GM23338 (cell line): ENCODE data around the gene MAD1L1. TPM values are rescaled to one million over a fixed set of nuclear protein-coding genes. Genes with fewer than 3 reads are reported as not detected.

Source experiments
- ATAC-seq: fragments of 200-7000 bp; cut with Tn5 transposase; 3 replicates; pipeline ENCODE4 v1.9.1; 2020
- DNase-seq: peaks from one replicate; pipeline ENCODE4 v3.0.0-alpha.2; 2015; ENCODE audit warnings: low spot score
- H2AFZ ChIP-seq: fragments of 200-600 bp; sonication (generic); 2 replicates; pipeline ENCODE4 v1.8.0; 2016; ENCODE audit warnings: antibody characterized with exemption, mild to moderate bottlenecking, moderate library complexity
- H3F3A ChIP-seq: fragments of 200-600 bp; sonication (generic); replicated peaks from 2 replicates; pipeline ENCODE4 v1.8.0; 2017; ENCODE audit warnings: antibody characterized with exemption, mixed run types, low read depth
- H3K27ac ChIP-seq: fragments of 200-600 bp; sonication (generic); 2 replicates; pipeline ENCODE4 v1.6.1; 2016; ENCODE audit warnings: low read depth
- H3K27me3 ChIP-seq: fragments of 200-600 bp; sonication (generic); 2 replicates; pipeline ENCODE4 v1.8.0; 2016; ENCODE audit warnings: mild to moderate bottlenecking, mixed run types, moderate library complexity; ENCODE audit not compliant: insufficient read depth
- H3K36me3 ChIP-seq: fragments of 200-600 bp; sonication (generic); 2 replicates; pipeline ENCODE4 v1.8.0; 2016; ENCODE audit warnings: mild to moderate bottlenecking; ENCODE audit not compliant: insufficient read depth
- H3K4me1 ChIP-seq: fragments of 200-600 bp; sonication (generic); 2 replicates; pipeline ENCODE4 v1.8.0; 2016; ENCODE audit warnings: mild to moderate bottlenecking, moderate library complexity; ENCODE audit not compliant: insufficient read depth
- H3K4me2 ChIP-seq: fragments of 200-600 bp; sonication (generic); 2 replicates; pipeline ENCODE4 v1.7.1; 2017; ENCODE audit warnings: mixed run types
- H3K4me3 ChIP-seq: fragments of 200-600 bp; sonication (generic); 2 replicates; pipeline ENCODE4 v1.6.1; 2016; ENCODE audit warnings: mixed run types
- H3K79me2 ChIP-seq: fragments of 200-600 bp; sonication (generic); replicated peaks from 2 replicates; pipeline ENCODE4 v1.8.0; 2017; ENCODE audit warnings: mild to moderate bottlenecking; ENCODE audit not compliant: insufficient read depth
- H3K9me2 ChIP-seq: fragments of 200-600 bp; sonication (generic); 2 replicates; pipeline ENCODE4 v1.8.0; 2017; ENCODE audit not compliant: insufficient read depth
- H4K20me1 ChIP-seq: fragments of 200-600 bp; sonication (generic); replicated peaks from 2 replicates; pipeline ENCODE4 v1.8.0; 2017; ENCODE audit warnings: mild to moderate bottlenecking; ENCODE audit not compliant: insufficient read depth
- H3K27ac Mint-ChIP-seq: 2 replicates; pipeline ENCODE4 v1.8.0; 2020; ENCODE audit warnings: inconsistent platforms, mild to moderate bottlenecking, moderate library complexity, mixed read lengths
- H3K27me3 Mint-ChIP-seq: 3 replicates; pipeline ENCODE4 v1.8.0; 2022; ENCODE audit warnings: low read depth, mild to moderate bottlenecking, moderate library complexity, mixed read lengths, inconsistent platforms; ENCODE audit not compliant: insufficient read depth, poor library complexity
- H3K36me3 Mint-ChIP-seq: 3 replicates; pipeline ENCODE4 v1.8.0; 2021; ENCODE audit warnings: low read depth, mild to moderate bottlenecking, inconsistent platforms, moderate library complexity, mixed read lengths
- H3K4me1 Mint-ChIP-seq: 3 replicates; pipeline ENCODE4 v1.8.0; 2020; ENCODE audit warnings: mild to moderate bottlenecking, inconsistent platforms, mixed read lengths
- H3K4me3 Mint-ChIP-seq: 3 replicates; pipeline ENCODE4 v1.8.0; 2021; ENCODE audit warnings: moderate library complexity, mild to moderate bottlenecking, inconsistent platforms, mixed read lengths
- H3K9me3 Mint-ChIP-seq: 3 replicates; pipeline ENCODE4 v1.8.0; 2020; ENCODE audit warnings: moderate library complexity, mild to moderate bottlenecking, inconsistent platforms, mixed read lengths
- CREB1 ChIP-seq: fragments of 250-450 bp; sonication (Bioruptor Pico); IDR thresholded peaks from 2 replicates; pipeline ENCODE4 v1.5.0; 2020; ENCODE audit warnings: low read depth, mild to moderate bottlenecking, moderate library complexity
- CTCF ChIP-seq, 2 experiments: fragments of 200-600 bp in 1 of 2; sonication (generic) in 1 of 2; conservative IDR thresholded peaks; 2 replicates each; pipeline versions ENCODE4 v1.5.1 to v1.6.1; 2016 to 2017; ENCODE audit warnings: antibody characterized with exemption in 2 of 2, low read depth in 2 of 2, mild to moderate bottlenecking in 2 of 2, moderate library complexity in 1 of 2
- ETS1 ChIP-seq: IDR thresholded peaks from 2 replicates; pipeline ENCODE4 v1.6.1; 2016; ENCODE audit warnings: antibody characterized with exemption
- NANOG ChIP-seq: IDR thresholded peaks from 2 replicates; pipeline ENCODE4 v1.6.1; 2016; ENCODE audit warnings: antibody characterized with exemption, borderline replicate concordance
- REST ChIP-seq: IDR thresholded peaks from one replicate; pipeline ENCODE4 v1.6.1; 2018; ENCODE audit warnings: antibody characterized with exemption; ENCODE audit not compliant: unreplicated experiment
- STAT1 ChIP-seq: IDR thresholded peaks from one replicate; pipeline ENCODE4 v1.6.1; 2016; ENCODE audit warnings: antibody characterized with exemption; ENCODE audit not compliant: unreplicated experiment
- ZNF114 ChIP-seq: fragments of 250-450 bp; sonication (Bioruptor Pico); IDR thresholded peaks from 2 replicates; pipeline ENCODE4 v1.5.0; 2020; ENCODE audit warnings: mild to moderate bottlenecking, moderate library complexity
- polyA plus RNA-seq: library from polyadenylated mRNA; unstranded; fragments of >200 nt; fragmentation: Nextera tagmentation; extraction: Ambion mirVana; gene quantifications from 2 replicates; pipeline ENCODE4 v1.2.1, GENCODE V29; 2016
- total RNA-seq: library from RNA; depleted of rRNA; stranded (reverse); fragments of >200 nt; shearing (Covaris generic); gene quantifications from 2 replicates; pipeline ENCODE4 v1.2.3, GENCODE V29; 2014

Gene MAD1L1
- total and polyA plus RNA-seq, 2 experiments from 2014 or later = 40.3 to 59.3 TPM

- Mint-ChIP-seq H3K36me3 (no peaks in the 10 kb centered on the region), H3K4me3 (no peak overlapping the region), H3K9me3 (no peaks in the 10 kb centered on the region), H3K27ac (peak overlapping the region; percentile 80), H3K27me3 (peaks cover 4% of the 10 kb centered on the region), H3K4me1 (peaks cover 4% of the 10 kb centered on the region; the same call in 1 of the 3 replicates)
- ATAC-seq (no peak), DNase-seq (no peak)
- H3K9me2 ChIP-seq = no peaks in the 10 kb centered on the region
- H3K36me3 ChIP-seq = no peaks in the 10 kb centered on the region
- H2AFZ ChIP-seq = no peak overlapping the region
- H3F3A ChIP-seq = no peaks in the 10 kb centered on the region
- H3K27me3 ChIP-seq = no peaks in the 10 kb centered on the region
- no peak for TF ChIP-seq NANOG
- 0 out of 2 replicates have a peak, but pooled peaks cover under 1% of the 10 kb centered on the region for H3K79me2 ChIP-seq
- no peak overlapping the region for H3K27ac ChIP-seq
- no peaks in the 10 kb centered on the region for H3K4me1 ChIP-seq
- H3K4me2 ChIP-seq = no peak overlapping the region
- H4K20me1 ChIP-seq = no peaks in the 10 kb centered on the region
- no peak overlapping the region for H3K4me3 ChIP-seq
These were observed 238.7 kb downstream of the MAD1L1 start for GRCh38 chr7:1993776-1994740.

- no peak for DNase-seq
- Histone ChIP-seq H3K79me2 (0 out of 2 replicates have a peak, but pooled peaks cover 4% of the 10 kb centered on the region), H3K4me3 (no peak overlapping the region), H3K9me2 (no peaks in the 10 kb centered on the region), H4K20me1 (no peaks in the 10 kb centered on the region), H2AFZ (no peak overlapping the region), H3K27me3 (no peaks in the 10 kb centered on the region), H3K27ac (no peak overlapping the region), H3K4me2 (no peak overlapping the region), H3F3A (no peaks in the 10 kb centered on the region), H3K36me3 (no peaks in the 10 kb centered on the region), H3K4me1 (no peaks in the 10 kb centered on the region)
- Mint-ChIP-seq H3K36me3 (no peaks in the 10 kb centered on the region), H3K27ac (no peak overlapping the region), H3K4me3 (no peak overlapping the region), H3K9me3 (no peaks in the 10 kb centered on the region), H3K27me3 (peaks cover 2% of the 10 kb centered on the region), H3K4me1 (peaks cover 4% of the 10 kb centered on the region; the same call in 1 of the 3 replicates)
- ATAC-seq = no peak
- TF ChIP-seq CREB1 (CRISPR knock-in tag) (no peak), REST (no peak), CTCF (conservative IDR thresholded peaks at IDR 0.05; ENCODE audit: low read depth in 2 of 2) (no peak), NANOG (no peak), STAT1 (no peak), ETS1 (no peak), ZNF114 (CRISPR knock-in tag) (no peak)
These were observed 239.6 kb downstream of the MAD1L1 start for GRCh38 chr7:1993031-1993695.
